Right renal cortex interstitium (tissue), 3 donors: ENCODE results near the gene SV2B. TPM values are rescaled to one million over a fixed set of nuclear protein-coding genes. Genes with fewer than 3 reads are reported as not detected.

Experiments used
- DNase-seq, 3 donors: peaks; one replicate each; pipeline ENCODE4 v3.0.0-alpha.2; 2013; ENCODE audit warnings: low read depth in 3 of 3, low spot score in 2 of 3
- polyA plus RNA-seq, 3 donors: library from polyadenylated mRNA; unstranded; fragments of 120-200 nt; gene quantifications; one replicate each; pipeline ENCODE4 v1.2.1, GENCODE V29; 2013; ENCODE audit not compliant: insufficient read length in 3 of 3

The SV2B gene
- polyA plus RNA-seq, 3 donors, result 0.74 to 1.2 (median 0.86) TPM

- DNase-seq, result no peak
Observed at GRCh38 chr15:91135201-91136130, 35.4 kb downstream of the SV2B start.

- no peak for DNase-seq
Observed at GRCh38 chr15:91136386-91136923, 36.4 kb downstream of the SV2B start.

GRCh38 chr15:91140601-91141000 lies 40.5 kb downstream of the SV2B start:
- no peak for DNase-seq

GRCh38 chr15:91141097-91141496 lies 41.0 kb downstream of the SV2B start:
- no peak for DNase-seq

GRCh38 chr15:91142106-91142744 lies 42.2 kb downstream of the SV2B start:
- DNase-seq, result no peak

- no peak for DNase-seq
Observed at GRCh38 chr15:91142946-91143345, 42.9 kb downstream of the SV2B start.

GRCh38 chr15:91146728-91147127 lies 46.7 kb downstream of the SV2B start:
- DNase-seq, result no peak

GRCh38 chr15:91148243-91148642 lies 48.2 kb downstream of the SV2B start:
- no peak for DNase-seq

- DNase-seq, result no peak
Observed at GRCh38 chr15:91150502-91151160, 50.6 kb downstream of the SV2B start.

- DNase-seq, result no peak
Observed at GRCh38 chr15:91151781-91152563, 51.9 kb downstream of the SV2B start.

- DNase-seq, result no peak
Observed at GRCh38 chr15:91152896-91153581, 53.0 kb downstream of the SV2B start.

- no peak for DNase-seq
Observed at GRCh38 chr15:91153954-91154353, 53.9 kb downstream of the SV2B start.

GRCh38 chr15:91156175-91156726 lies 56.2 kb downstream of the SV2B start:
- DNase-seq, result no peak

GRCh38 chr15:91158415-91159394 lies 58.6 kb downstream of the SV2B start:
- DNase-seq, result no peak

- no peak for DNase-seq
Observed at GRCh38 chr15:91165850-91166249, 65.8 kb downstream of the SV2B start.

- DNase-seq, result no peak
Observed at GRCh38 chr15:91168457-91168856, 68.4 kb downstream of the SV2B start.

- no peak for DNase-seq
Observed at GRCh38 chr15:91171334-91171733, 71.3 kb downstream of the SV2B start.

- no peak for DNase-seq
Observed at GRCh38 chr15:91182101-91182500, 82.0 kb downstream of the SV2B start.
